Measurements from ENCODE around the gene CKAP2L. TPM values are rescaled to one million over a fixed set of nuclear protein-coding genes. Genes with fewer than 3 reads are reported as not detected.

The CKAP2L gene
- total RNA-seq, 6 experiments from 2014 or later, result 0.20 to 1.4 (median 0.66) TPM

- Histone ChIP-seq H3K4me3 (no peak overlapping the region), H3K4me1 (peaks cover 0 to 25% (median 5%) of the 10 kb centered on the region in 4 donors), H3K27ac (no peak overlapping the region), H3K36me3 (no peaks in the 10 kb centered on the region), H3K9me3 (no peaks in the 10 kb centered on the region), H3K27me3 (no peaks in the 10 kb centered on the region)
- TF ChIP-seq CTCF (IDR thresholded peaks at IDR 0.05), result no peak
- no peak for TF ChIP-seq POLR2A (IDR thresholded peaks at IDR 0.05)
- DNase-seq (no peak), ATAC-seq (no peak)
- intact Hi-C loops (cut with DNase I), result no loop called here
- 0% methylated on average over 1 of the region's 1 CpG for WGBS (ENCODE audit: insufficient coverage, low coverage, low lambda C conversion rate, missing lambda C conversion rate)
Observed at GRCh38 chr2:112796486-112796885, 32.1 kb upstream of the CKAP2L start.

- Histone ChIP-seq H3K9me3 (no peaks in the 10 kb centered on the region), H3K27me3 (no peaks in the 10 kb centered on the region), H3K4me1 (peaks cover 0 to 18% (median 2%) of the 10 kb centered on the region in 4 donors), H3K4me3 (no peak overlapping the region), H3K27ac (no peak overlapping the region), H3K36me3 (no peaks in the 10 kb centered on the region)
- TF ChIP-seq CTCF (IDR thresholded peaks at IDR 0.05) (no peak), POLR2A (IDR thresholded peaks at IDR 0.05) (no peak)
- DNase-seq, result no peak
- 57% methylated on average over 1 of the region's 1 CpG for WGBS (ENCODE audit: insufficient coverage, low coverage, low lambda C conversion rate, missing lambda C conversion rate)
- ATAC-seq, result no peak
- intact Hi-C loops (cut with DNase I), result no loop called here
Observed at GRCh38 chr2:112795774-112796173, 31.4 kb upstream of the CKAP2L start.

GRCh38 chr2:112794841-112795240, 30.4 kb upstream of the CKAP2L start:
- peaks cover 0 to 16% (median 2%) of the 10 kb centered on the region in 4 donors for H3K4me1 ChIP-seq
- no peak overlapping the region for H3K27ac ChIP-seq
- intact Hi-C loops (cut with DNase I), result no loop called here
- DNase-seq, result no peak
- H3K27me3 ChIP-seq, result no peaks in the 10 kb centered on the region
- no peaks in the 10 kb centered on the region for H3K9me3 ChIP-seq
- 31% methylated on average over 3 of the region's 3 CpGs for WGBS (ENCODE audit: insufficient coverage, low coverage, low lambda C conversion rate, missing lambda C conversion rate)
- no peak for TF ChIP-seq POLR2A (IDR thresholded peaks at IDR 0.05)
- no peak for TF ChIP-seq CTCF (IDR thresholded peaks at IDR 0.05)
- no peaks in the 10 kb centered on the region for H3K36me3 ChIP-seq
- H3K4me3 ChIP-seq, result no peak overlapping the region
- peak in 1 of 4 donors; percentile 32 for ATAC-seq

GRCh38 chr2:112794131-112794733, 29.8 kb upstream of the CKAP2L start:
- Histone ChIP-seq H3K27me3 (no peaks in the 10 kb centered on the region), H3K9me3 (no peaks in the 10 kb centered on the region), H3K27ac (peak overlapping the region in 1 of 3 donors; percentile 20), H3K4me1 (peaks cover 0 to 16% (median 2%) of the 10 kb centered on the region in 4 donors), H3K4me3 (no peak overlapping the region), H3K36me3 (no peaks in the 10 kb centered on the region)
- intact Hi-C loops (cut with DNase I), result no loop called here
- 27% methylated on average over 5 of the region's 5 CpGs for WGBS (ENCODE audit: insufficient coverage, low coverage, low lambda C conversion rate, missing lambda C conversion rate)
- DNase-seq (peak; percentile 57 to 67 (median 66)), ATAC-seq (peak; percentile 80 to 91 (median 87))
- TF ChIP-seq POLR2A (IDR thresholded peaks at IDR 0.05) (peak; percentile 27), CTCF (IDR thresholded peaks at IDR 0.05) (no peak)
